NCI-H2107 treated with DMSO at 0.1 percent for 48 hours (cell line): ENCODE measurements around the gene NCBP1.

Experiments used
- DNase-seq: peaks from one replicate; lab custom pipeline; 2025; ENCODE audit not compliant: unreplicated experiment; lab: John Stamatoyannopoulos, UW

NCBP1 gene

DNA sequence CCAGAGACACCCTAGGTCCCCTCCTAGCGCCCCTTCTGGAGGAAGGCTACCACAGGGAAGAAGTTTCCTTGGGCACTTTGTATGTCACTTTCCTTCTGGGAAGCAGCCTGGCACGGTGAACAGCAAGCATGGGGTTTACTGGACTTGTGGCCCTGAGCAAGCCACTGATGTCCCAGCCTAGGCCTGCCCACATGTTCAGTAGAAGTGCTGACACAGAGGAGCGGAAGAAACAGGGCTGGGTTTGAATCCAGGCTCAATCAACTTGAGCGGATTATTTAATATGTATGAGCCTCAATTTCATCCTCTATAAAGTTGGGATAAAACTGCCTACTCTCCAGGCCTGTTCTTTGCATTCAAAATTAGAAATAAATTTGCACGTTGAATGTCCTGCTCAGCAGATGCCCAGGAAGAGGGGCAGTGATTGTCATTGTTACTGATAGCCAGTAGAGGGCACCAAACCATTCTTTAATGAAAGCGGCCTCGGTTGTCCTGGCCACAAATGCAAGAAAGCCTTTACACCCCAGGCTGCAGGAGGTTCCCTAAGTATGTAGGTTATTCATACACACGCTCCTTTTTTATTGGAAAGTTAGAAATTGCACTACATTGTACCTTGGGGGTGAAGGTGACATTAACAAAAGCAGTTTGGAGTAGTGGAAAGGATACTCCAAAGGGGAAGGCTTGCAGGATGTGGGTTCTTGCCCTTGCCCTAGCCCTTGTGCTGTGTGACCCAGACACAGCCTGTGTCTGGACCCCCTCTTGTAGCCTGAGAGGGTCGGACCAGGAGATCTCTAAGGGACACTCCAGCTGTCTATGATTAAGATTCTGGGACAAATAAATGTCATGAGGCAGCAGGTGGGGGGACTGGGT, 77.0 kb downstream of the NCBP1 start:
- peak; percentile 25 for DNase-seq

DNA sequence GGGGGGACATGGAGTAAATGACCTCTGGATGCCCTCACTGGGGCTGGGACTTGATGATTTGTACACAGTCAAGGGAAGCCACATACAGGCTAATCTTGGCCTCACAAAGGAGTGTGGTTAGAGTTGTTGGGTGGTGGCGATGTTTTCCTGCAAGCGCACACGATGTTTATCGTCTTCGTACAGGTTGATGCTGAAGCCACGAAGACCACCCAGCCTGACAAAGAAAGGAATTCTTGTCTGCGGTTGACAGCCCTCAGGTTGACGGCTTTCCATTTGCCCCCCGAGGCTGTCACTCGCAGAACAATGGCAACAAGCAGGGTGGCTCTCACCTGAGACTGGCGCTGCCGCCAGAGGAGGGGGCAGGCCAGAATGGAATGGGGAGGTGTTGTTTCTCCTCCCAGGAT, 77.6 kb downstream of the NCBP1 start:
- no peak for DNase-seq

DNA sequence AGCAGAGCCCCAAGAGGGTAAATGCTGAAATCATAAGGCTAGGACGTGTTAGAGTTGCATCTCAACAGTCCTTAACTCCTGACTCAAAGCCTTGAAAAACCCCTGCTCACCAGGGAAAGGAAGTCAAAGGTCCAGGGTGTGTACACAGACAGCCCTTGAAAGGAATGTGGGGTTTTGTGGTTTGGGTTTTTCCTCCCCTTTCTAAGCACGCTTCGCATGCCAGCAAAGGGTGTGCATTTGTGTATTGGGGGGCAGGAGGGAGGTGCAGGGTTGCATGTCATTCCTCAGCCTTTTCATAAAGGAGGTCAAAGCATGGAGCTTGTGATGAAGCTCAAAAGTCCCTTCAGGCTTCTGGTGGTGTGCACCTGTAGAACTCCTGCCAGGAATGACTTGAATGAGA, 80.8 kb downstream of the NCBP1 start:
- no peak for DNase-seq

DNA sequence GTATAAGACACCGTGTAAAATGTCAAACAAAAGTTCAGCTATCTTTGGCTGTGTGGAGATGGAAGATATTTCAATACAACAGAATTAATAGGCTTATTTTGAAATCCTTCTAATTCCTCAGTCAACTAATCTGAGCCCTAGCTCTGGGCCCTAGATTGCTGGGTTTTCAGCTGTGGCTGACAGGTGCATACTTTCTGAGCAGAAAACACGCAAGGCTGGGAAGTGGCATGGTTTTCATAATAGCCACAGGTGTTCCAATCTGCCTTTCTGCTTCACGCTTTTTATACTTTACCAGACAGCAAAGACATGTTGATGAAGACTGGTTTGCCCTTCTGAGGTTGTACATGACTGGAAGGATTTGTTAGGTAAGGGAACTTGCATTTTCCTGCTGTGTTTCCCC, 84.2 kb downstream of the NCBP1 start:
- DNase-seq, result no peak

DNA sequence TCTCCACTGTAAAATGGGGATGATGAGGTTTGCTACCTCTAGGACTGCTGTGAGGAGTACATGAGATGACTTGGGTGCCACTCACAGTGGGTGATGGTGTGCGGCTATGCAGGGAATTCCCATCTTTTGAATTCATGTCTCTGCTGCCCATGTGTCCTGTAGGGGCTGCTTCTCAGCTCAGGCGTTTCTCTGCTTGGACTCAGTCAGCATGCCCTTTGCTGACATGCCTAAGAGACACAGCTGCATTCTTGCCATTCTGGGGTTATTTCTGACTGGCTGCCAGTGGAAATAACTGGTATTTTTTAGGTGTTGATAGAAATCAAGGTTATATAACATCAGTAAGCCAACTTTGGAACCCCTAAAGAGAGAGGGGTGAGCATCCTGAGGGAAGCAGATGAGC, 87.8 kb downstream of the NCBP1 start:
- DNase-seq, result no peak

DNA sequence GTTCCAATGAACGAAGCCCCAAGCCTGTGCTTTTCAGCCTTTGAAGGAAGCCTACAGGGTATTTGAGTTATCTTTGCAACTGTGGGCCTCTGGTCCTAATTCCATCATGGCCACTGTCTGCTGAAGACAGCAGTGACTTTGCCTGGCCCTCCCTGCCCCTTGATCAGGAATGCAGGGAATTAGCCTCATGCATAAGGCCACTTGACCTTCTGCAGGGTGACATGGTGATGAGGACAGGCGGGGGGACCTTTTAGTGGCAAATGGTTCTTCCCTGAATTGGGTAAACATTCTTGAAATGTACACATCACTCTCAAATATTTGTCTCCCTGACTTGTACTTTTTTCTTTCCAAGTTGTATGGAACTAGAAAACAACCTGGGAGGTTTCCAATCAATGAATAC, 88.7 kb downstream of the NCBP1 start:
- no peak for DNase-seq
